Esophagus muscularis mucosa (tissue), 3 donors: ENCODE measurements around the gene HEXIM2.

ENCODE experiments used
- CTCF ChIP-seq, 3 experiments: fragments of 200-600 bp in 2 of 3; fragments of 450-650 bp in 1 of 3; sonication (generic) in 2 of 3; IDR thresholded peaks; one replicate each; pipeline ENCODE4 v1.5.1; 2017 to 2019; ENCODE audit warnings: antibody characterized with exemption in 3 of 3, mild to moderate bottlenecking in 2 of 3, moderate library complexity in 1 of 3
- POLR2A ChIP-seq: fragments of 450-650 bp; IDR thresholded peaks from one replicate; pipeline ENCODE4 v1.6.1; 2017; ENCODE audit warnings: antibody characterized with exemption, moderate library complexity, mild to moderate bottlenecking, low read depth

- TF ChIP-seq CTCF (IDR thresholded peaks at IDR 0.05): no peak
- no peak for TF ChIP-seq POLR2A
These were observed 25.5 kb upstream of the HEXIM2 start for GRCh38 chr17:45135978-45136791.
